Psoas muscle (tissue), 8 donors: ENCODE data around the gene SFN. TPM values are rescaled to one million over a fixed set of nuclear protein-coding genes. Genes with fewer than 3 reads are reported as not detected.
A peak's percentile ranks its signal among the peaks of the same experiment; 100 is the strongest.
"Not testable (repeated sequence)": the region's sequence is repeated elsewhere in the genome, so short reads cannot be mapped to it uniquely, and the experiment has no call there.

Experiments used
- ATAC-seq, 4 donors: fragments of 200-7000 bp; cut with Tn5 transposase; one replicate each; pipeline ENCODE4 v1.9.1; 2020; ENCODE audit warnings: moderate library complexity in 3 of 4, mild to moderate bottlenecking in 2 of 4
- DNase-seq, 2 donors: peaks; one replicate each; pipeline ENCODE4 v3.0.0-alpha.2; 2020
- H3K27ac ChIP-seq: fragments of 200-600 bp; one replicate; pipeline ENCODE4 v1.8.0; 2022
- H3K27me3 ChIP-seq, 3 donors: fragments of 200-600 bp in 1 of 3; one replicate each; pipeline versions ENCODE4 v1.6.1 to v1.8.0; 2013 to 2022; ENCODE audit warnings: low read length in 2 of 3, mild to moderate bottlenecking in 2 of 3, moderate library complexity in 1 of 3; ENCODE audit not compliant: insufficient read depth in 3 of 3
- H3K36me3 ChIP-seq, 2 donors: fragments of 200-600 bp in 1 of 2; one replicate each; pipeline versions ENCODE4 v1.6.1 to v1.8.0; 2013 to 2022; ENCODE audit warnings: low read depth in 1 of 2, mild to moderate bottlenecking in 1 of 2, moderate library complexity in 1 of 2; ENCODE audit not compliant: insufficient read depth in 1 of 2
- H3K4me1 ChIP-seq: fragments of 200-600 bp; one replicate; pipeline ENCODE4 v1.8.0; 2022
- H3K4me3 ChIP-seq: fragments of 200-600 bp; one replicate; pipeline ENCODE4 v1.8.0; 2022; ENCODE audit warnings: mild to moderate bottlenecking
- H3K9me3 ChIP-seq: fragments of 200-600 bp; one replicate; pipeline ENCODE4 v1.8.0; 2022
- WGBS, 3 donors: extraction: QIAGEN DNeasy Blood & Tissue Kit; methylation state at CpG; one replicate each; pipeline versions ENCODE4 v1.1.6 to v1.1.7; 2013; 5-methylcytosine and 5-hydroxymethylcytosine counted together
- intact Hi-C, 2 donors: fragments of 100-400 bp; cut with DNase I; formaldehyde crosslinking; loops; one replicate each; pipeline versions ENCODE4 v1.11.0 to v1.14.2; 2022
- polyA plus RNA-seq, 3 donors: library from polyadenylated mRNA; stranded (reverse); fragments of 200-250 nt; gene quantifications; one replicate each; pipeline ENCODE4 v1.2.3, GENCODE V29; 2013
- total RNA-seq, 4 donors: library from RNA; stranded (reverse); fragmentation: NEBNext Ultra II Directional in 2 of 4; extraction: Animal tissue kit (Norgen Biotek cat#: 25700) in 2 of 4; gene quantifications; one replicate each; pipeline versions ENCODE4 v1.2.1 to v1.2.4, GENCODE V29; 2021 to 2023
- TF ChIP-seq, protein P1 (sequence below): fragments of 200-600 bp; IDR thresholded peaks from one replicate; pipeline ENCODE4 v1.8.0; 2022; ENCODE audit warnings: antibody characterized with exemption
- donor health status: healthy with polysubstance abuse.
- donor health status: DM: no; HTN: no; CAD: no; lungs with moderate emphysema.
- donor health status: Bipolar disorder and iron deficiency.
- donor health status: healthy.
- donor health status: DM: yes; HTN: yes; CAD: no.
- donor health status: DM: no; HTN: no; CAD: no.
- donor health status: DM: no; HTN: no; CAD: no.
- donor health status: DM: yes; HTN: yes; CAD: no.

SFN gene
- total and polyA plus RNA-seq, 7 donors = 0.05 to 26.7 (median 0.35) TPM

DNA sequence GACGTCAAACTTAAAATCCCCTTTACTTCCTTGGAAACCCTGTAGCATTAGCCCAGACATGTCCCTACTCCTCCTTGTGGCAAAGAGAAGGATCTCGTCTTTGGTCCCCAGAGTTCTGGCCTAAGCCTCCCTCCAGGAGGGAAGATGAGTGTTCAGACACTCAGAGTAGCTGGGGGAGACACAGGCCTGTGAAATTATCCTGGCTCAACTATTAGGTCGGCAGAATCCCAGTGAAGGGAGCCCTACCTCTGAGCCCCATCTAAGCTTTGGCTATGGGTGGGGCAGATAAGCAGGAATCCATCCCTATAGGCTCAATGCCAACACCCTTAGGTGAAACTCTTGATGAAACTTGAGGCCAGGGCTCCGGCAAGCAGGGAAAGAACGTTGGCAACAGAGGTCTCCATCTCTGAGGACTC, 1.7 kb upstream of the SFN start:
- ATAC-seq = no peak
- no peak for DNase-seq
- TF ChIP-seq, protein P1, sequence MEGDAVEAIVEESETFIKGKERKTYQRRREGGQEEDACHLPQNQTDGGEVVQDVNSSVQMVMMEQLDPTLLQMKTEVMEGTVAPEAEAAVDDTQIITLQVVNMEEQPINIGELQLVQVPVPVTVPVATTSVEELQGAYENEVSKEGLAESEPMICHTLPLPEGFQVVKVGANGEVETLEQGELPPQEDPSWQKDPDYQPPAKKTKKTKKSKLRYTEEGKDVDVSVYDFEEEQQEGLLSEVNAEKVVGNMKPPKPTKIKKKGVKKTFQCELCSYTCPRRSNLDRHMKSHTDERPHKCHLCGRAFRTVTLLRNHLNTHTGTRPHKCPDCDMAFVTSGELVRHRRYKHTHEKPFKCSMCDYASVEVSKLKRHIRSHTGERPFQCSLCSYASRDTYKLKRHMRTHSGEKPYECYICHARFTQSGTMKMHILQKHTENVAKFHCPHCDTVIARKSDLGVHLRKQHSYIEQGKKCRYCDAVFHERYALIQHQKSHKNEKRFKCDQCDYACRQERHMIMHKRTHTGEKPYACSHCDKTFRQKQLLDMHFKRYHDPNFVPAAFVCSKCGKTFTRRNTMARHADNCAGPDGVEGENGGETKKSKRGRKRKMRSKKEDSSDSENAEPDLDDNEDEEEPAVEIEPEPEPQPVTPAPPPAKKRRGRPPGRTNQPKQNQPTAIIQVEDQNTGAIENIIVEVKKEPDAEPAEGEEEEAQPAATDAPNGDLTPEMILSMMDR = no peak
- Histone ChIP-seq H3K36me3 (peaks cover 0 to 7% of the 10 kb centered on the region in 2 donors), H3K9me3 (no peaks in the 10 kb centered on the region), H3K4me3 (no peak overlapping the region), H3K27ac (no peak overlapping the region), H3K27me3 (no peaks in the 10 kb centered on the region), H3K4me1 (peaks cover 7% of the 10 kb centered on the region)
- intact Hi-C loops = no loop called here
- WGBS, 3 donors = 61 to 67% (median 64%) methylated on average over 5 of the region's 5 CpGs

DNA sequence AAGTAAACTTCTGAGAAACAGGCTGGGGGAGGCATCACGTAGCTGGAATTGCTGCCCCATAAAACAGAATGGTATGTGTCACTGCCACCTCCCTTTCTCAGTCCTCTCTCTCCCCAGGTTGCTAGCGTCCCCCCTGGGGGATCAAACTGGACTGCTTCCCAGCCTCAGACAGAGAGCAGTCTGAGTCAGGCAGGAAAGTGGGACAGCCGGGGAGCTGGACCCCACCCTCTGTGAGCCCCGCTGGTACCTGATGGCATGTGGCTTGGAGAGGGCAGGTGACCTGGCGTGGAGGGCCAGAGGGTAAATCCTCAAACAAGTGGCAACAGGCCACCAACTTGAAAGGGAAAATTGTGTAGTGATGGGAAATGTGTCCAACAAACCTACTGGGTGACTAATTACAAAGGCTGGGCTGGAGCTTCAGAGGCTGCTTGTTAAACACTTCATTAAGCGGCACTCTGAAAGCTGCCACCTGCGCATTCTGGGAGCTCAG, 1.0 kb upstream of the SFN start:
- Histone ChIP-seq H3K27me3 (no peaks in the 10 kb centered on the region), H3K27ac (no peak overlapping the region), H3K4me3 (no peak overlapping the region), H3K36me3 (peaks cover 0 to under 1% of the 10 kb centered on the region in 2 donors), H3K9me3 (no peaks in the 10 kb centered on the region), H3K4me1 (peaks cover 7% of the 10 kb centered on the region)
- no peak for ATAC-seq
- TF ChIP-seq, protein P1 = no peak
- intact Hi-C loops = no loop called here
- 80 to 82% (median 80%) methylated on average over 7 of the region's 7 CpGs for WGBS, 3 donors
- no peak for DNase-seq

GRCh38 chr1:26863685-26864077, 732 bp downstream of the SFN start:
- intact Hi-C loops = no loop called here

GRCh38 chr1:26864610-26865480, 1.9 kb downstream of the SFN start:
- ATAC-seq (peak; percentile 96 to 99 (median 97)), DNase-seq (peak; percentile 99)
- TF ChIP-seq, protein P1 = no peak
- peak overlapping the region; percentile 96 for H3K27ac ChIP-seq
- H3K4me1 ChIP-seq = peaks cover 3% of the 10 kb centered on the region
- WGBS, 3 donors = 0 to 1% (median 0%) methylated on average over 65 to 75 of the region's 75 CpGs
- peak overlapping the region; percentile 72 for H3K4me3 ChIP-seq
- H3K9me3 ChIP-seq = no peaks in the 10 kb centered on the region
- no peaks in the 10 kb centered on the region for H3K36me3 ChIP-seq
- H3K27me3 ChIP-seq = no peaks in the 10 kb centered on the region
- intact Hi-C loops = no loop called here

More at GRCh38 chr1:26863685-26864077, 732 bp downstream of the SFN start:
- TF ChIP-seq, protein P1 = no peak
- Histone ChIP-seq H3K4me1 (peaks cover 3% of the 10 kb centered on the region), H3K27ac (no peak overlapping the region), H3K9me3 (no peaks in the 10 kb centered on the region), H3K36me3 (no peaks in the 10 kb centered on the region), H3K27me3 (no peaks in the 10 kb centered on the region), H3K4me3 (peak overlapping the region; percentile 72)
- ATAC-seq (no peak), DNase-seq (no peak)
- 59 to 65% (median 62%) methylated on average over 15 to 20 of the region's 20 CpGs for WGBS, 3 donors

- DNase-seq, H3K4me3 ChIP-seq, H3K27ac ChIP-seq, H3K4me1 ChIP-seq, H3K9me3 ChIP-seq, ATAC-seq, H3K27me3 ChIP-seq, intact Hi-C loops: not testable (repeated sequence)
- WGBS, 3 donors = 65 to 72% (median 69%) methylated on average over 2 of the region's 2 CpGs
- H3K36me3 ChIP-seq = peaks cover 3 to 25% of the 10 kb centered on the region in 2 donors
Observed at GRCh38 chr1:26873097-26873496, 10.1 kb downstream of the SFN start.
